IPS DF 6.9 (cell line): ENCODE results near the gene METTL1.
A peak's percentile ranks its signal among the peaks of the same experiment; 100 is the strongest.

Source experiments
- DNase-seq: peaks from one replicate; pipeline ENCODE4 v3.0.0-alpha.2; 2013; ENCODE audit warnings: low read depth, low spot score
- H3K27ac ChIP-seq: one replicate; pipeline ENCODE4 v1.5.1; 2013; ENCODE audit warnings: low read length, control low read depth
- H3K27me3 ChIP-seq: 2 replicates; pipeline ENCODE4 v1.6.1; 2013; ENCODE audit warnings: mild to moderate bottlenecking, low read length; ENCODE audit not compliant: control insufficient read depth, insufficient read depth
- H3K36me3 ChIP-seq: 2 replicates; pipeline ENCODE4 v1.6.1; 2013; ENCODE audit warnings: low read length; ENCODE audit not compliant: control insufficient read depth, insufficient read depth
- H3K4me1 ChIP-seq: 2 replicates; pipeline ENCODE4 v1.6.1; 2013; ENCODE audit warnings: low read length; ENCODE audit not compliant: control insufficient read depth, insufficient read depth
- H3K4me3 ChIP-seq: 2 replicates; pipeline ENCODE4 v1.5.1; 2013; ENCODE audit warnings: mild to moderate bottlenecking, low read length
- H3K9me3 ChIP-seq: 2 replicates; pipeline ENCODE4 v1.6.1; 2013; ENCODE audit warnings: low read length, inconsistent platforms; ENCODE audit not compliant: control insufficient read depth, insufficient read depth
- WGBS: extraction: QIAGEN DNeasy Blood & Tissue Kit; methylation state at CpG from one replicate; pipeline ENCODE4 v1.1.7; 2013; ENCODE audit warnings: mixed read lengths, missing lambda C conversion rate; ENCODE audit not compliant: insufficient read length, insufficient coverage; 5-methylcytosine and 5-hydroxymethylcytosine counted together

The METTL1 gene

DNA sequence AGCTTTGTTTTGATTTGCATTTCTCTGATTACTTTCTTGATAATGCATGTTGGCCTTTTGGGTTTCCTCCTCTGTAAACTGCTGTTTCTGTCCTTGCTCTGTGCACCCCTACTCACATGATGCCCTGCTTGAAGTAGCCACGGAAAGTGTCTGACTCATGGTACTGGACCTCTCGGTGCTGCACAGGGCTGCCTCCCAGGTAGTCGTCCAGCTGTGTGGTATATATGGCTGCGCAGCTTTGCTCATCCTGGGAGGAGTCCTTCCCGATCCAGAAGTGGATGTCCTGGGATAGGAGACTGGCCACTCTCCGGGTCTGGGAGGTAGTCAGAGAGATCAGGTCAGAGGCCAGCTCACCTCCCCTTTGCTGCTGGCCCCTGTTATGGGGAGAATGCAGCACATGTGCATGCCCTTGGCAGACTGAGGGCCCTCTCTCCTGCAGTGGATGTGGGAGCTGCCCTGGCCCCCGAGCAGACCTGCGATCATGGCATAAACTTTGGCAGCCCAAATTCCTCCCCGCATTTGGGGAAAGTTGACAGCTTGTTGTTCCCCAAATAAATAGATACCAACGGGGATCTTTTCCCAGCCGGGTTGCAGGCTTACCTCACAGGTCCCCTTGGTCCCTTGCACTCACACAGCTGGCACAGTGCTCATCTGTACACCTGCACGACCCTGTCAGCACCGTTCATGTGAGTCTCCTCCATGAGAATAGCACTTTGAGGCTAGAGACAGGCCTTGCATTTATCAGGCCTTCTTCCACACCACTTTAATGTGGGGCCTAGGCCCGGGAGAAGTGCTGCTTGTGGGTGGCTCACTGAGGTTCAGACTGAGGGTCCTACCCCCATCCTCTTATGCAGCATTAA, 41.4 kb upstream of the METTL1 start:
- no peak overlapping the region for H3K27ac ChIP-seq
- no CpG with 5 or more reads among the region's 14 CpGs for WGBS
- H3K36me3 ChIP-seq, result no peaks in the 10 kb centered on the region
- H3K27me3 ChIP-seq, result no peaks in the 10 kb centered on the region
- DNase-seq, result no peak
- no peaks in the 10 kb centered on the region for H3K4me1 ChIP-seq
- H3K4me3 ChIP-seq, result no peak overlapping the region
- H3K9me3 ChIP-seq, result no peaks in the 10 kb centered on the region

DNA sequence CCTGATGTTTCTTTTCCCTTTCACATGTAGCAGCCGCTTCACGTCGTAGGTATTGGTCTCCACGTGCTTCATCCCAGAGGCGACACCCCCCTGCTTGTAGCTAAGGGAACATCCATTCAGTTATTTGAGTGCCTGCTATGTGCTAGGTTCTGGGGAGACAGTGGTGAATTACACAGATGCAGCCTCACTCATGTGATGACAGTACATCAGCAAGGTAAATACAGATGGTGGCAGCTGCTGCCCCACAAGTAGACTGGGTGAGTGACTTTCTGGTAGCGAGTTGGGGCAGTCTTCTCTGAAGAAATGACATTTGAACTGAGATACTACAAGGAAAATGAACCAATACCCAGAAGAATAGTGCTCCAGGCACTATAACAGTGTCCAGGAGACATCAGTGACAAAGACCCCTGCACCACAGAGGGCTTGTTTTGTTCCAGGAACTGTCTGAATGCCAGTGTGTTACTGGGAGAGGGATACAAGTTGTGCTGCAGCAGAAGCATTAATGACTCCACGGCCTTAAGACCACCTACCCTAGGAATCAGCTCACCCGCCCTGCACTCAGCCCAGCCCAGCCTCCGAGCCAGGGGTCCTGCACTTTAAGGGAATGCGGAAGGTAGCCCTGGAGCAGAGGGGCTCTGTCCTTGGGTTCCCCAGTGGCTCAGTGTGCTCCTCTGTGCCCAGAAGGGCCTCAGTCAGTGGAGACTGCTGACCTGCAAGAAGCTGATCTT, 39.3 kb upstream of the METTL1 start:
- Histone ChIP-seq H3K27ac (no peak overlapping the region), H3K36me3 (no peaks in the 10 kb centered on the region), H3K27me3 (no peaks in the 10 kb centered on the region), H3K4me1 (no peaks in the 10 kb centered on the region), H3K9me3 (no peaks in the 10 kb centered on the region), H3K4me3 (no peak overlapping the region)
- DNase-seq, result no peak
- no CpG with 5 or more reads among the region's 10 CpGs for WGBS

DNA sequence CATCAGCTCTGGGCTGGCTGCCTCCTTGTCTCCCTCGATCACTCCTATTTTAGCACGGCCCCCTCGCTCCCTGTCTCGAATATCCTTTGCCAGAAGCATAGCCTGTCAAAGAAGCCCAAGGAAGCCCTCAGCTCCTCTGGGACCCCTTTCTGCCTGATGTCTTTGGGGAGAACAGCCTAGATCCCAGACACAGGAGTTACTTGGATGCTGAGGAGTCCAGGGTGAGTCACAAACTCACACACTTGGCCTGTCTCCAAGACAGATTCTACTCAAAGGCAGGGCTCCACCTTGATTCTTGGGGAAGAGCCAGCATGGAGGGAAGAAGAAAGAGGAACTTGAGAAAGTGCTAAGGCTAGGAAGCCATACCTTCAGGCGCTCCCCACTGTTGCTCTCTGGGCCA, 38.5 kb upstream of the METTL1 start:
- no CpG with 5 or more reads among the region's 5 CpGs for WGBS
- no peaks in the 10 kb centered on the region for H3K4me1 ChIP-seq
- H3K27ac ChIP-seq, result no peak overlapping the region
- no peaks in the 10 kb centered on the region for H3K9me3 ChIP-seq
- no peaks in the 10 kb centered on the region for H3K27me3 ChIP-seq
- no peaks in the 10 kb centered on the region for H3K36me3 ChIP-seq
- H3K4me3 ChIP-seq, result no peak overlapping the region
- no peak for DNase-seq

DNA sequence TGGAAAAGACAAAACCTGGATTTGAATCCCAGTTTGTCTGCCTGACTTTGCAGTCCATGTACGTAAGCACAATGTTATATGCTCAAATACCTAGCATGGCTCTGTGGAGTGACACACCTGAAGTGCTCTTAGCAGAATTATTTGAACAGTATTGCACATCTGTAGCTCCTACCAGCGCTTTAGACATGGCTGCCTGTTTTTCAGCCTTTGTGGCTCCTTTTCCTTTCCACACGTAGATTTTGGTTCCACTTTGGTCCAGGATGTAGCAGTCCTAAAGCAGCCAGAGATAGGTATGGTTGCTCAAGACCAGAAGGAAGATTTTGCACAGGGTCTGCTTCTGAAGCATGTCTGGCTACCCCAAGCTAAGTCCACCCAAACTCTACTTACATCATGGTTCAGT, 37.5 kb upstream of the METTL1 start:
- Histone ChIP-seq H3K36me3 (no peaks in the 10 kb centered on the region), H3K27ac (no peak overlapping the region), H3K9me3 (no peaks in the 10 kb centered on the region), H3K27me3 (no peaks in the 10 kb centered on the region), H3K4me1 (no peaks in the 10 kb centered on the region), H3K4me3 (no peak overlapping the region)
- no peak for DNase-seq
- WGBS, result no CpG with 5 or more reads among the region's 3 CpGs

DNA sequence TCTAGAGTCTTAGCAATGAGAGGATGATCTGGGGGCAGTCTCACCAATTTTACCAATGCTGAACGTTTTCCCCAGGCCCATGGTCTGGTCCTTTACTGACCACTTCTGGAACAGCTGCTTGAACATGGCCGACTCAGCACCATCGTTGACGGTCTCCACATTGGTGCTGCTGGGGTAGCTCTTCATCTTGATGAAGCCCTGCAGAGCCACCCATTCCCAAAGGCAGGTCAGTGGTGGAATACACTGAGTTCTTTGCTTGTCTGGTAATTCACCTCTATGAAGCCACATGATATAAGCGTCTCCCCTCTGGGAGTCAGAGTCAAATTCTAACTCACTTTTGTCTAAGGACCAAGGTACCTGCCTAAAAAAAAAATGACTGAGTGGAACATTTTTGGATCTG, 36.4 kb upstream of the METTL1 start:
- Histone ChIP-seq H3K27ac (no peak overlapping the region), H3K4me3 (no peak overlapping the region), H3K27me3 (no peaks in the 10 kb centered on the region), H3K9me3 (no peaks in the 10 kb centered on the region), H3K36me3 (no peaks in the 10 kb centered on the region), H3K4me1 (no peaks in the 10 kb centered on the region)
- no CpG with 5 or more reads among the region's 5 CpGs for WGBS
- DNase-seq, result no peak

DNA sequence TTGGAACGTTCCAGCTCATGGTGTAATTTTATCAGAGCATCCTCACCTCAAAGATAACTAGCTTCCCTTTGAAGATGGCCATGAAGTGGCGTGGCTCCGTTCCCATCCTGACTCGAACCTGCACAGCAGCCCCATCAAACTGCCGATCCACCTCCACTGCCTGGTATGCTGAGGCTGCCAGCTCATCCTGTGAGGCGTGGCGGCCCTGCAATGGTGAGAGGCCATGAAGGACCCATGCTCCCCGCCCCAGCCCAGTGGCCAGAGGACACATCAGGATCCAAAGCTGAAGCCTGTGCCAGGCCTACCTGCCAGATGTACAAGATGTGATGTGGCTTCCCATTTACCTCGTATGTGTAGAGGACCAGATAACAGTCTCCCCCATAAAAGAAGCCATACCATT, 35.4 kb upstream of the METTL1 start:
- H3K9me3 ChIP-seq, result no peaks in the 10 kb centered on the region
- DNase-seq, result no peak
- no peaks in the 10 kb centered on the region; the same call in 1 of the 2 replicates for H3K36me3 ChIP-seq
- no CpG with 5 or more reads among the region's 9 CpGs for WGBS
- H3K27ac ChIP-seq, result no peak overlapping the region
- no peaks in the 10 kb centered on the region for H3K27me3 ChIP-seq
- H3K4me3 ChIP-seq, result no peak overlapping the region
- no peaks in the 10 kb centered on the region for H3K4me1 ChIP-seq

DNA sequence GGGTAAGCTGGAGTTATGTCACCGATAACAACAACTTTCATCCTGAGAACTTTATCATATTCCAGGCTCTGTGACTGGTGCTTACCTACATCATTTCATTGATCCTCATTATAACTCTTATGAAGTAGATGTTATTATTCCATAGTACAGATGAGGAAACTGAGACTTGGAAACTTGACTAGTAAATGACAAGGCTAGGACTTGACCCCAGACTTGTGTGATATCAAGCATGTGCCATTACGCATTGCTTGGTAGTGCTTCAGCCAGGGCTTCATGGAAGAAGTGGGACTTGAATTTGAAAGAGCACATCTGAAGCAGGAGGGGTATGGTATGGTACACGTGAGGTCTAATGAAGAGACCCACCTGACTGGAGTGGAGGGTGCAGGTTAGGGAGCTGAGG, 34.8 kb upstream of the METTL1 start:
- Histone ChIP-seq H3K9me3 (no peaks in the 10 kb centered on the region), H3K4me1 (no peaks in the 10 kb centered on the region), H3K4me3 (no peak overlapping the region), H3K27ac (no peak overlapping the region), H3K27me3 (no peaks in the 10 kb centered on the region), H3K36me3 (no peaks in the 10 kb centered on the region; the same call in 1 of the 2 replicates)
- DNase-seq, result no peak
- WGBS, result no CpG with 5 or more reads among the region's 3 CpGs

DNA sequence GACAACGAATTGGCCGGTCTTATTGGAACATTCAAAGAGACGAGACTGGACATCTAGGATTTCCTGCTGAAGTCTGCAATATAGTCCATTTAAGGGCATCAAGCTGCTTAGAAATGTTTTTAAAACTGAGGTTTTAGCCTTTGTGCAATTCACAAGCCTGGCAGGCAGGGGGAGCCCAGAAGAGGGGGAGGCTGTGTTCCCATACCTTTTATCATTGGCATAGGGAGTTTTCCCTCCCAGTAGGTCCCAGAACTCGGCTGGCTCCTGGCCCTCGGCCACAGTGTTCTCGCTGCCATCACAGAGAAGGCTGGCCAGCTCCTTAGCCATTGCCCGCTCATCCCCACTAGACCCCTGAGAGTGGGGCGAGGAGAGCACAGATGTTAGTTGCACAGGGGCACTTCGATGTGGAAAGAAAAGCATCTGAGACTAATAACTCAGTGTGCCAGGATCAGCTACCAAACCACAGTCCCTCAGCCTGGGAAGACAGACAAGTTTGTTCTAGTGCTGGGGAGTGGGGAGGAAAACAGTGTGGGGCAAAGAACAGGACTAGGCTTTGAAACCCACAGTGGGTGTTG, 31.5 kb upstream of the METTL1 start:
- no peaks in the 10 kb centered on the region for H3K4me1 ChIP-seq
- no peak overlapping the region for H3K27ac ChIP-seq
- no CpG with 5 or more reads among the region's 9 CpGs for WGBS
- H3K36me3 ChIP-seq, result no peaks in the 10 kb centered on the region; the same call in 1 of the 2 replicates
- no peaks in the 10 kb centered on the region for H3K9me3 ChIP-seq
- peak; percentile 31 for DNase-seq
- no peak overlapping the region for H3K4me3 ChIP-seq
- no peaks in the 10 kb centered on the region for H3K27me3 ChIP-seq

DNA sequence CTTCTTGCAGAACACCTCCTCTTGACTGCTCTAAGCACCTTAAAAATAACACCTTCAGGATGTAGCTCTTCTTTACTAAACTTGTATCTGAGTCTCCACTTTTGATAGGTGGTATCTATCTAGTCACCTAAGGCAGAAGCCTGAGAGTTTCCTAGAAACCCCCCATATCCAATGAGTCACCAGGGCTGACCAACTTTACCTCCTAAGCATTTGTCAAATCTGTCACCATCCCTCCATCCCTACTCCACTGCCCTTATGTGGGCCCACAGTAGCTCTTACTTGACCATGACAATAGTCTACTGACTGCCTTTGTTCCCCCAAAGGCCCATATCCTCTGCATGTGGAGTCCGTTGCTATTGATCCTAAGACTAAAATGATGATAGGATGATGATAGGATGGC, 30.7 kb upstream of the METTL1 start:
- no peaks in the 10 kb centered on the region for H3K9me3 ChIP-seq
- no peak for DNase-seq
- H3K27me3 ChIP-seq, result no peaks in the 10 kb centered on the region
- no peak overlapping the region for H3K4me3 ChIP-seq
- no peaks in the 10 kb centered on the region; the same call in 1 of the 2 replicates for H3K36me3 ChIP-seq
- WGBS, result no CpG with 5 or more reads among the region's 1 CpG
- no peak overlapping the region for H3K27ac ChIP-seq
- no peaks in the 10 kb centered on the region for H3K4me1 ChIP-seq

DNA sequence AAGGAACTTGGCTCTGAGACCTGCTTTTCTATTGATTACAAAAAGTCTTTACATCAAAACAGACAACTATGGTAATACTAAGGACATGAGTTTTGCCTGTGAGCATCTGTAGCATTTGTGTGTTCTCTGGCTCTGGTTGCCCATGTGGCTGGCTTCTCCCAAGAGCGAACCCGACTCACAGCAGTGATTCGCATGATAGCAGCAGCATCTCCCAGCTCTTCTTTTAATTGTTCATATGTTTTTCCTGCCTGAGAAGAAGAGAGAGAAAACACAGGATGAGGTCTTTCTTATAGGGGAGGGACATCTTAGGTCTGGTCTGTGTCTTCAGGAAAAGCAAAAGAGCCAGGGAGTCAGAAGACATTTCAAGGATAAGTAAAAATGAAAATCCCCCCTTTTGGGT, 29.1 kb upstream of the METTL1 start:
- H3K27me3 ChIP-seq, result no peaks in the 10 kb centered on the region
- no peak overlapping the region for H3K4me3 ChIP-seq
- no peaks in the 10 kb centered on the region for H3K9me3 ChIP-seq
- H3K27ac ChIP-seq, result no peak overlapping the region
- no peak for DNase-seq
- H3K36me3 ChIP-seq, result peaks cover 4% of the 10 kb centered on the region; the same call in 1 of the 2 replicates
- no CpG with 5 or more reads among the region's 3 CpGs for WGBS
- H3K4me1 ChIP-seq, result no peaks in the 10 kb centered on the region
